GM19328 (cell line): Measurements from ENCODE around the gene GPR155.

Experiments used
- ATAC-seq: cut with Tn5 transposase; IDR thresholded peaks from one replicate; pipeline ENCODE4 v1.9.1; 2021; ENCODE audit warnings: mild to moderate bottlenecking, moderate library complexity; ENCODE audit not compliant: unreplicated experiment

The GPR155 gene, protein sequence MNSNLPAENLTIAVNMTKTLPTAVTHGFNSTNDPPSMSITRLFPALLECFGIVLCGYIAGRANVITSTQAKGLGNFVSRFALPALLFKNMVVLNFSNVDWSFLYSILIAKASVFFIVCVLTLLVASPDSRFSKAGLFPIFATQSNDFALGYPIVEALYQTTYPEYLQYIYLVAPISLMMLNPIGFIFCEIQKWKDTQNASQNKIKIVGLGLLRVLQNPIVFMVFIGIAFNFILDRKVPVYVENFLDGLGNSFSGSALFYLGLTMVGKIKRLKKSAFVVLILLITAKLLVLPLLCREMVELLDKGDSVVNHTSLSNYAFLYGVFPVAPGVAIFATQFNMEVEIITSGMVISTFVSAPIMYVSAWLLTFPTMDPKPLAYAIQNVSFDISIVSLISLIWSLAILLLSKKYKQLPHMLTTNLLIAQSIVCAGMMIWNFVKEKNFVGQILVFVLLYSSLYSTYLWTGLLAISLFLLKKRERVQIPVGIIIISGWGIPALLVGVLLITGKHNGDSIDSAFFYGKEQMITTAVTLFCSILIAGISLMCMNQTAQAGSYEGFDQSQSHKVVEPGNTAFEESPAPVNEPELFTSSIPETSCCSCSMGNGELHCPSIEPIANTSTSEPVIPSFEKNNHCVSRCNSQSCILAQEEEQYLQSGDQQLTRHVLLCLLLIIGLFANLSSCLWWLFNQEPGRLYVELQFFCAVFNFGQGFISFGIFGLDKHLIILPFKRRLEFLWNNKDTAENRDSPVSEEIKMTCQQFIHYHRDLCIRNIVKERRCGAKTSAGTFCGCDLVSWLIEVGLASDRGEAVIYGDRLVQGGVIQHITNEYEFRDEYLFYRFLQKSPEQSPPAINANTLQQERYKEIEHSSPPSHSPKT

DNA sequence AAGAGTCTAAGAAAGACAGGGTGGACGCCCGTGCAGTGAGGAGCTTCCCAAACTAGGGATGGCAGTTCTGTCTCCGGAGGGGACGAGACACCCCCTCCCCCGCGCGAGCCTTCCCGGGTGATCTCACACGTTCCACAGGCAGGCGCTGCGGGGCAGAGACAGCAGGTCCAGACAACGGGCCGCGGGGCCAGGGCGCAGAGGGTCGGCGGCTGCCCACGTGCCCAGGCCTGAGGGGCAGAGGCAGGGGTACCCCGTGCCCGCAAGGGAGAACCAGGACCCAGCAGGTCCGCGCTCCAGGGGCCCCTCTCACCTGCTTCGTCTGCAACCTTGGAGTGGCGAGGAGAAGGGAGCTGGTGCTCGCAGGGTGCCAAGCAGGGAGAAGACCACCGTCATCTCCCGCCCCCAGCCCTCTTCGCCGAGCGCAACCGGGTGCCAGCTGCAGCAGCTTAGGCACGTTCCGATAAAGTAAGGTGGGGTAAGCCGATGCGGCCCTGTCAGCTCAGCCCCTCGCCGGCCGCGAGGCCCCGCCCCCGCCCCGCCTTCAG is at the start of gene GPR155:
TSS of gene GPR155 (minus strand) at position 467 of the 545 bp plus-strand sequence. CDS start 5,073 bp downstream, outside the sequence.
- peak; percentile 32 for ATAC-seq

DNA sequence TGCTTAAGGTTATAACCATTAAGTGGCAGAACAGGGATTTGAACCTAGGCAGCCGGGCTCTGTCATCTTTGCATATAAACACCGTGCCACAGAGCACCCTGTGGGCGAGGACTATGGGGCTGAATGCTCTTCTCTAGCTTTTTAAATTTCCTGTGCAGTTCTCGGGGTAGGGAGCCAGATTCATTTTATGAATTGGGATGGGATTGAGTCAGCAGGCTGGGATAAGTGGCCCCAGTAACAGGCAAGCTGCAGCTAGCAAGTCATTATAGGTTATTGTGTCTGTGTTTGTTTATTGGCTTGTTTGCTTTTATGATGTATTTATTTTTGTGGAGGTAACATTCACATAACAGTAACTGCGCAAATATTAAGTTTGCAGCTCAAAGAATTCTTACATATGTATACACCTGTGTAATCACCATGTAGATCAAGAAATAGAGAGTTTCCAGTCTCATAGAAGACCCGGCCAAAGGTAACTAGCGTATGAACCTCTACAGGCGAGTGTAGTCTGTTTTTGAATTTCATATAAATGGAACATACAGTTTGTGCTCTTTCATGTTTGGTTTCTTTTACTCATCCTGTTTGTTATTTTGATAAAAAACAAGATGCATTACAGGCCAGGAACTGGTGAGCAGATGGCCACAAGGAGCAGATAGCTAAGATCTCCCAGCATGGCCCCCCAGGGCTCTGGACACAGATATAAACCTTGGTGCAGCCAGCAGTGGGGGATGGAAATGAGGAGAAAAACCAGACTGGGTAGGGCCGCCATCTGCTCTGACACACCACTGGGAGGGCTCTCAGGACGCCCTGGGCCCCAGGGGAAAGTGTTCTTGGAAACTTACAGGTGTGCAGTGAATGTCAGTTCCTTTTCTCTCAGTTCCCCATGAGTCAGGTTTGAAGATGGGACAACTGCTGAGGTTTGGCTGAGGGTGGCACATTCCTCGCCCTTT is 49.2 kb upstream of the GPR155 start:
- ATAC-seq: no peak

- ATAC-seq: no peak
Measured at GRCh38 chr2:174535083-174535482, 48.3 kb upstream of the GPR155 start.

GRCh38 chr2:174529916-174530315 is 43.1 kb upstream of the GPR155 start:
- ATAC-seq: no peak

GRCh38 chr2:174527959-174528358 is 41.1 kb upstream of the GPR155 start:
- no peak for ATAC-seq

- ATAC-seq: no peak
Measured at GRCh38 chr2:174527101-174527721, 40.4 kb upstream of the GPR155 start.

DNA sequence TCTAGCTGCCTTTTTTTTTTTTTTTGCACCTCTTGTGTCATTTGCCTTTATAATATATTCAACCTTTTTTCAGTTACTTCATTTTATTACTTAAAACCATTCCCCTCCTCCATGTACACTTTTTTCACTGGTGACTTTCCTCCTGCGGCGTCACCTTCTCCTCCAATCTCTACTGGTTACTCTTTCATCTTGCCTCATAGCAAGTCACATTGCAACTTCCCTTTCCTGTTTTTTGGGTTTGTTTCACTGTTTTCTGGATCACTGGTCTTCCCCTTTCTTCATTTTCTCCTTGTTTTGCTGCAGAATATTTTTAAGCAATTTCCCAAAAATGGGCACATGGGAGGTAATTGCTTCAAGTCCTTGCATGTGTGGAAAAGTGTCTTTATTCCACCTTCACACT is 37.7 kb upstream of the GPR155 start:
- no peak for ATAC-seq

- ATAC-seq: no peak
Measured at GRCh38 chr2:174522553-174522952, 35.7 kb upstream of the GPR155 start.

DNA sequence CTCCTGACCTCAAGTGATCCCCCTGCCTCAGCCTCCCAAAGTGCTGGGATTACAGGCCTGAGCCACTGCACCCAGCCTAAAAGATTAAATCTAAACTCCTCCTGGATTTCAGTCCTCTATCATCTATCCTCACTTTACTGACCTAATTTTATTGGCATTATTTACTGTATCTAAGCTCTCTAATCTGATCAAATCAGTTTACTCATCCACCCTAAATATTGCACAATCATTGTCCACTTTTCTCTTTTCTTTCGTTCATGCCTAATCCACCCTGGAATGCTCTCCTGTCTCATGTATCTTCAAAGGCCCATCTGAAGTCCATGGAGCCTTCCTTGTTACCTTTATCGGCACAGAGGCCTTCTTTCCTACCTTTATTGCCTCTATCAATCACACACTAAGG is 31.6 kb upstream of the GPR155 start:
- no peak for ATAC-seq

- no peak for ATAC-seq
Measured at GRCh38 chr2:174516501-174517378, 29.9 kb upstream of the GPR155 start.

GRCh38 chr2:174512345-174512744 is 25.5 kb upstream of the GPR155 start:
- ATAC-seq: no peak

- ATAC-seq: no peak
Measured at GRCh38 chr2:174511580-174512260, 24.9 kb upstream of the GPR155 start.

DNA sequence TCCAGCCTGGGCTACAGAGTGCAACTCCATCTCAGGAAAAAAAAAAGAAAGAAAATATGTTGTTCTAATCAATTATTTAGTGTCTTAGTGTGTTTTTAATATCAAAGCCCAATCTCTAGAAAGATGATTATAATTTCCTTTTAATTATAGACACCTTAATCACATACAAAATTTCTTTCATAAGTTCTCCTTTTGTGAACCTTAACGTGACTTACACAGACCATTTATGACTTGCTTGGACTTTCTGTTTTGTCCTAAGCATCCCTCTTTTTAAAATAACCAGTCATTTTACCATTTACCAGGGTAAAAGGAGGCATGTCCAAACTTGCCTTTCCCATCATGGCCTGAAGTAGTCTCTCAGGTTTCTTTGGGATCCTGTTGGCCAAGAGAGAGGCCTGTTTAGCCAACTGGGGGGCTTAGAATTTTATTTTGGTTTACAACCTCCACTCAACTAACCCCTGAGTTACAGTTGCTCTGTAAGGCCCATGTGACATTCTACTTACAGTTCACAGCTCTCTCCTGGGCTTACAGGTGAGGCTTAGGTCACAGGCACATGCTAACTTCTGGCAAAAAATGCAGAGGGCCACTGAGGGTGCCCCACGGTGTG is 23.9 kb upstream of the GPR155 start:
- ATAC-seq: no peak

DNA sequence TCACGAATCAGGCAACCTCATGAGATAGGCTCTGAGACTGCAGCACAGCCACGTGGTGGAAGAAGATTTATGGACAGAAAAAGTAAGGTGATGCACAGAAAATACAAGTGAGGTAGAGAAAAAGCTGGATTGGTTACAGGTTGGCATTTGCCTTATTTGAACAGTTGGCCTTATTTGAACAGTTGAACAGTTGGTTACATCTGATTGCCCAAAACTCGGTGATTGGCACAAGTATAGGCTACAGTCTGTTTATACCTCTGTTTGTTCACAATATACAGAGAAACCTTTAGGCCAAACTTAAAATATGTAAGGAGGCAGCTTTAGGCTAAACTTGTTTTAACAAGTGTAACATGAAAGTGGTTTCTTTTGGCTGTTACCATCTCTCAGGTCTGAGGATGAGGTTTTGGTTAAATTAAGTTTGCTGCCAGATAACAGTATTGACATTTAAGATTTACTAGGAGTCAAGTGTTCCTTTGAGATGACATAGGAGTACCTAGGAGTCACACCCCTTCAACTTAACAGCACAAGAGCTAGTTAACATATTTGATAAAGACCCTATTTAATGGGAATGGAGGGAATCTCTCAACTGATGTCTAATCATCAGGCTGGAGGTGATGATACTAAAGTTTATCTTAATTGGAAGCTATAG is 16.5 kb upstream of the GPR155 start:
- ATAC-seq: no peak

DNA sequence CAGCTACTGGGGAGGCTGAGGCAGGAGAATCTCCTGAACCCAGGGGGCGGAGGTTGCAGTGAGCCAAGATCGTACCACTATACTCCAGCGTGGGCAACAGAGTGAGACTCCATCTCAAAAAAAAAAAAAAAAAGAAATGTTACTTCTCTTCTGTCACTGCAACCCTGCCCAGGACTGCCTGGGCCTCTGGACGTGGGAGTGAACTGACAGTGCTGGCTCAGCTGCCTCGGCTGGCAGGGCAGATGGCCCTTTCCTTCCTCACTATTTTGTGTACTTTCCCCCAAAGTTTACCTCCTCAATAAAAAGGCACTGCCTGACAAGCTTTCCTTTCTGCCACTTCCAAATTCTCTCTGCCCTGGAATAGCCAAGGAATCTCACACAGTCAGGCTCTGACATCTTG is 12.5 kb upstream of the GPR155 start:
- ATAC-seq: no peak

DNA sequence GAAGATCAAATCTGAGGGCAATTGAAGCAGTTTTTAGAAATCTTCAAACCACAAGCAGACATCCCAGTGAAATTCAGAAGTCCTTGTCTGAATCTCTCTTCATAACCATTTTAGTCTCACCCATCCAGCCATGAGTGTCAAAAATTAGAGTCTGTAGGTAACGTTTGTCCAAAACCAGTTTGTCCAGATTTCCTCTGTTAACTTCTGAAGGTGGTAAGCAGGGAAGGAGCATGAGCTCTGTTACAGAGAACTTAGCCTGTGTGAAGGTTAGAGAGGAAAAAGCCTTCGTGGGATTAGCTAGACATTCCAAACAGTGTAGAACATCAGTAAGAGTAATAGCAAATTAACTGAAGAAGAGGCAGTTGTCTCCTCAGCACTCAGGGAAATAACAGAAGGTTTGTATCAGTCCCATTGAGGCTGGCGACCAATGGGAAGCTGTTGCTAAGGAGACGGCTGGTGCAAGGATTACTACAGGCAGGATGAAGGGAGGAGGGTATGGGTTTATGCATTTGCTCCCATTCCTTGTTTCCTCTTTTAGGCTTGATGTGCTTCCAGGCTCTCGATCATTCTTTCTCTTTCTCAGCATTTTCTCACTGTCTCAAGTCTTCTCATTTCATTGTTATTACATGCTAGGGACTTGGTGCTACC is 8.7 kb upstream of the GPR155 start:
- ATAC-seq: no peak
